Measurements from ENCODE around the gene NLRP1. TPM values are rescaled to one million over a fixed set of nuclear protein-coding genes. Genes with fewer than 3 reads are reported as not detected.

The NLRP1 gene
- total RNA-seq, result 100 to 1,000 TPM in 4 of 5 experiments, 10 to 100 TPM in 1; 86.6 to 360 (median 259) TPM
- polyA plus RNA-seq, result 10 to 100 TPM; 27.7 to 60.7 TPM
- total RNA-seq, result 551 reads per million, percentile 98 among the genes with 10 or more reads in this experiment

DNA sequence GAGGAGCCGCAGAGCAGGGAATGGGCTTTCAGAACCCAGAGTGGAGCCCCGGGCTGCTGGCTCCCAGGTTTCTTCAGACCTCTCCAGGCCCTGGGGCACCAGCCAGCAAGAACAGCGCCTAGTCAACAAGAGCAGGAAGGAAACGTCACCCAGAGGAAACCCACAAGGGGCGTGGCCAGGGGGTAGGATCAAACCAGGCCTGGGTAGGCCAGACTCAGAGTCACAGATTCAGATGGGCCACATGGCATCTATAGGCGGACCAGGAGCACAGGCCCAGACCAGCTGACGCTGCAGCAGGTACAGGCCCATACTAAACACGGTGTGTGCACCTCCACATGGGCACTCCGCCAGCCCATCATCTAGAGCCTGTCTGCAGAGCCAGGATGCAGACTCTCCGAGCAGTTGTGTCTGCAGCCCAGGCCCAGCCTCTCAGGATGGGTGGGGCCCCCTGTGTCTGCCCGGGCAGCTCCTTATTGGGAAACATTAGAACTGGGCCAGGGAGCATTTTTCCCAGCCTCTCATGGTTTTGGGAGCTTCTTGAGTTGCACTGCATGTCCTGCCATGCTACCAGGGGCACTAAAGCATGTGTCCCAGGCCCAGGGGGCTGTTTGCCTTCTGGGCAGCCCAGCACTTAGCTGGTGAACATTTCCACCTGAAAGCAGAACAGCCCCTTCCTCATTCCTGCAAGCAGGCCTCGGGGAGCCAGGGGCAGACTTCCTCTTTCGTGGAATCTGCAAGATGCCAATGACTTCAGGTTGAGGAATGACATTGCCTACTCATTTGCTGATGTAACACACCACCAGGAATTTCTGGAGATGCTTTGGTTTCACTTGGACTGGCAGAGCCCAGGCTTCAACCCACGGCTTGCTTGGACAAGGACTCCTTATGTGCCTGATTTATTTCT is at the start of gene NLRP1:
Gene NLRP1 (minus strand): TSS at position 127 of the 904 bp plus-strand sequence. CDS start 552 bp downstream, outside the sequence.
- peaks cover 44 to 67% of the 10 kb centered on the region in 2 donors for H3K4me1 ChIP-seq (ENCODE audit: control insufficient read depth in 2 of 2, insufficient read depth in 2 of 2, low read length in 2 of 2)
- H3K4me3 ChIP-seq (ENCODE audit: low read length), result peak within 1 kb of the TSS; percentile 97
- Mint-ChIP-seq H3K27me3 (peaks cover 0 to 12% (median 0%) of the 10 kb centered on the region in 5 donors), H3K4me1 (peaks cover 43 to 74% (median 63%) of the 10 kb centered on the region in 7 donors), H3K4me3 (peak within 1 kb of the TSS; percentile 94 to 100 (median 98)), H3K27ac (peak within 1 kb of the TSS; percentile 90 to 100 (median 99)), H3K9me3 (peaks cover 0 to 3% (median 0%) of the 10 kb centered on the region in 11 donors), H3K36me3 (peaks cover 4 to 34% (median 23%) of the 10 kb centered on the region in 5 donors)
- intact Hi-C loops (cut with micrococcal nuclease), result loop anchor here (1.0 to 10.0 kb wide), 8 partner anchors 82 to 1428 kb away; partner anchors contain the start of genes DERL2 (in 2 of the 2), MIS12 (in 2 of the 2), C17orf100 (in 1 of the 2) and KIAA0753 (in 1 of the 2)
- no peaks in the 10 kb centered on the region for H3K9me3 ChIP-seq (ENCODE audit: control insufficient read depth in 2 of 3, low read length in 3 of 3)
- POLR2A ChIA-PET, result interaction anchor here (0.7 to 2.0 kb wide), 11 partner anchors 12 to 1427 kb away, joined by 3 to 11 read pairs (median 4); partner anchors contain the start of genes DERL2, DHX33 and MIS12
- H3K27me3 ChIP-seq (ENCODE audit: control insufficient read depth in 2 of 2, insufficient read depth in 2 of 2, low read length in 2 of 2), result no peaks in the 10 kb centered on the region
- H3K27ac ChIP-seq (ENCODE audit: low read depth, low read length), result peak within 1 kb of the TSS; percentile 94
- H3K36me3 ChIP-seq (ENCODE audit: control insufficient read depth in 2 of 3, insufficient read depth in 3 of 3, low read length in 3 of 3), result peaks cover 0 to 27% (median 10%) of the 10 kb centered on the region in 3 experiments
- ATAC-seq, result peak; percentile 96
- DNase-seq, result peak; percentile 78 to 97 (median 95)
- CTCF ChIA-PET, result interaction anchor here (0.6 to 1.4 kb wide), 5 partner anchors 8 to 851 kb away, joined by 3 to 5 read pairs (median 3); partner anchors contain the start of gene AIPL1

GRCh38 chr17:5631958-5632590 is 47.8 kb upstream of the NLRP1 start:
- no peaks in the 10 kb centered on the region for H3K36me3 Mint-ChIP-seq
- no peak overlapping the region for H3K27ac ChIP-seq (ENCODE audit: low read depth, low read length)
- H3K9me3 Mint-ChIP-seq, result peaks cover 0 to 1% (median 0%) of the 10 kb centered on the region in 11 donors
- H3K27ac Mint-ChIP-seq, result no peak overlapping the region
- no peak overlapping the region for H3K4me3 Mint-ChIP-seq
- H3K4me3 ChIP-seq (ENCODE audit: low read length), result no peak overlapping the region
- intact Hi-C loops (cut with micrococcal nuclease), result no loop called here
- CTCF ChIA-PET, result no interaction called here
- H3K4me1 Mint-ChIP-seq, result peaks cover 0 to 2% (median 0%) of the 10 kb centered on the region in 7 donors
- no peaks in the 10 kb centered on the region for H3K4me1 ChIP-seq (ENCODE audit: control insufficient read depth in 2 of 2, insufficient read depth in 2 of 2, low read length in 2 of 2)
- DNase-seq (no peak), ATAC-seq (no peak)
- H3K27me3 ChIP-seq (ENCODE audit: control insufficient read depth in 2 of 2, insufficient read depth in 2 of 2, low read length in 2 of 2), result no peaks in the 10 kb centered on the region
- no peaks in the 10 kb centered on the region for H3K9me3 ChIP-seq (ENCODE audit: control insufficient read depth in 2 of 3, low read length in 3 of 3)
- H3K27me3 Mint-ChIP-seq, result peaks cover 10 to 38% (median 18%) of the 10 kb centered on the region in 5 donors
- no peaks in the 10 kb centered on the region for H3K36me3 ChIP-seq (ENCODE audit: control insufficient read depth in 2 of 3, insufficient read depth in 3 of 3, low read length in 3 of 3)
- POLR2A ChIA-PET, result no interaction called here

- no peaks in the 10 kb centered on the region for H3K4me1 ChIP-seq (ENCODE audit: control insufficient read depth in 2 of 2, insufficient read depth in 2 of 2, low read length in 2 of 2)
- Mint-ChIP-seq H3K9me3 (no peaks in the 10 kb centered on the region), H3K4me3 (no peak overlapping the region), H3K36me3 (no peaks in the 10 kb centered on the region), H3K27me3 (peaks cover 5 to 43% (median 26%) of the 10 kb centered on the region in 5 donors), H3K4me1 (peaks cover 0 to 2% (median 0%) of the 10 kb centered on the region in 7 donors), H3K27ac (no peak overlapping the region)
- H3K36me3 ChIP-seq (ENCODE audit: control insufficient read depth in 2 of 3, insufficient read depth in 3 of 3, low read length in 3 of 3), result no peaks in the 10 kb centered on the region
- no peak overlapping the region for H3K4me3 ChIP-seq (ENCODE audit: low read length)
- no peaks in the 10 kb centered on the region for H3K9me3 ChIP-seq (ENCODE audit: control insufficient read depth in 2 of 3, low read length in 3 of 3)
- ChIA-PET CTCF (no interaction called here), POLR2A (no interaction called here)
- H3K27me3 ChIP-seq (ENCODE audit: control insufficient read depth in 2 of 2, insufficient read depth in 2 of 2, low read length in 2 of 2), result no peaks in the 10 kb centered on the region
- ATAC-seq, result no peak
- intact Hi-C loops (cut with micrococcal nuclease), result no loop called here
- DNase-seq, result no peak
- H3K27ac ChIP-seq (ENCODE audit: low read depth, low read length), result no peak overlapping the region
Observed at GRCh38 chr17:5630434-5630833, 46.1 kb upstream of the NLRP1 start.

DNA sequence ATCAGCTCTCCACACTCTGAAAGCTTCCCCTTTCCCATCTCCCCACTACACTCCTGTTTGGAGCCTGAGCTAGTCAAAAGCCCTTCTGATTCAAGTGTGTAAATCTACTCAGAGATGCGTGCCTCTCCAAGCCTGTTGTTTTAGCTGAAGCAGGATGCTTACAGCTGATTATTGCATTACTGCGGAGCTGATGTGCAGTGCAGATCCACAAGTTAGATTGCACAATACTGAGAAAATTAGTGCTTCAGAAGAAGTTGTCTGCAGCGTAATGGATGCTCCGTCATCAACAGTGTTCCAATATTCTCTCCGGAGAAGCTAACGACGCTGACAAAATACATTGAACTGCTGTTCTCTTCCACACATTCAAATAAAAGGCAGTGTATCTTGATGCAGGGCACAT is 44.8 kb upstream of the NLRP1 start:
- Mint-ChIP-seq H3K4me3 (no peak overlapping the region), H3K9me3 (no peaks in the 10 kb centered on the region), H3K27me3 (peaks cover 5 to 43% (median 26%) of the 10 kb centered on the region in 5 donors), H3K27ac (no peak overlapping the region), H3K36me3 (no peaks in the 10 kb centered on the region), H3K4me1 (peaks cover 0 to 2% (median 0%) of the 10 kb centered on the region in 7 donors)
- H3K9me3 ChIP-seq (ENCODE audit: control insufficient read depth in 2 of 3, low read length in 3 of 3), result no peaks in the 10 kb centered on the region
- H3K27ac ChIP-seq (ENCODE audit: low read depth, low read length), result no peak overlapping the region
- intact Hi-C loops (cut with micrococcal nuclease), result no loop called here
- H3K36me3 ChIP-seq (ENCODE audit: control insufficient read depth in 2 of 3, insufficient read depth in 3 of 3, low read length in 3 of 3), result no peaks in the 10 kb centered on the region
- no peak overlapping the region for H3K4me3 ChIP-seq (ENCODE audit: low read length)
- POLR2A ChIA-PET, result no interaction called here
- H3K4me1 ChIP-seq (ENCODE audit: control insufficient read depth in 2 of 2, insufficient read depth in 2 of 2, low read length in 2 of 2), result no peaks in the 10 kb centered on the region
- H3K27me3 ChIP-seq (ENCODE audit: control insufficient read depth in 2 of 2, insufficient read depth in 2 of 2, low read length in 2 of 2), result no peaks in the 10 kb centered on the region
- ATAC-seq (no peak), DNase-seq (no peak)
- CTCF ChIA-PET, result no interaction called here

- H3K9me3 Mint-ChIP-seq, result no peaks in the 10 kb centered on the region
- intact Hi-C loops (cut with micrococcal nuclease), result no loop called here
- CTCF ChIA-PET, result interaction anchor here (0.5 kb wide), 1 partner anchor 38 kb away, joined by 3 read pairs; no protein-coding TSS in a partner anchor
Observed at GRCh38 chr17:5628262-5628661, 44.0 kb upstream of the NLRP1 start.

DNA sequence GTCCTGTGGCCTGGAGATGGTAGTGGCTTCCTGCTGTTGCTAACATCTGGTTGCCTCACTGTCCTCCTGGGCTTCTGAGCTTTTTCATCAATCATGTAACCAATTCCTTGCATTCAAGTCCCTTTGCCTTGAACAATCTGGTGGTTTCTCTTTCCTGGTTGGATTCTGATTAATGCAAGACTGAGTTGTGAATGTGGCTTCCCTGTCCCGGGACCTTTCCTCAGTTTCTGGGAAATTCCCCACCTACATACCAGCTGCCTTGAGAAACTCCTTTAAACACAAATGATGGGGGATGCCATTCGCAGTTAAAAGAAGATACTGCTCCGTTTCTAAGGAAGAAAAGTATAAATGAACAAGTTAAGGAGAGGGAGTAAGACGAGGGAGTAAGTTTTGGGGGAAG is 39.9 kb upstream of the NLRP1 start:
- POLR2A ChIA-PET, result no interaction called here
- Histone ChIP-seq H3K36me3 (ENCODE audit: control insufficient read depth in 2 of 3, insufficient read depth in 3 of 3, low read length in 3 of 3) (no peaks in the 10 kb centered on the region), H3K27me3 (ENCODE audit: control insufficient read depth in 2 of 2, insufficient read depth in 2 of 2, low read length in 2 of 2) (no peaks in the 10 kb centered on the region), H3K4me3 (ENCODE audit: low read length) (no peak overlapping the region), H3K27ac (ENCODE audit: low read depth, low read length) (no peak overlapping the region), H3K4me1 (ENCODE audit: control insufficient read depth in 2 of 2, insufficient read depth in 2 of 2, low read length in 2 of 2) (no peaks in the 10 kb centered on the region), H3K9me3 (ENCODE audit: control insufficient read depth in 2 of 3, low read length in 3 of 3) (no peaks in the 10 kb centered on the region)
- ATAC-seq, result no peak
- Mint-ChIP-seq H3K4me3 (no peak overlapping the region), H3K9me3 (no peaks in the 10 kb centered on the region), H3K4me1 (no peaks in the 10 kb centered on the region), H3K27ac (no peak overlapping the region), H3K27me3 (peaks cover 9 to 42% (median 30%) of the 10 kb centered on the region in 5 donors), H3K36me3 (no peaks in the 10 kb centered on the region)
- CTCF ChIA-PET, result no interaction called here
- no peak for DNase-seq
- intact Hi-C loops (cut with micrococcal nuclease), result no loop called here

More at GRCh38 chr17:5628262-5628661, 44.0 kb upstream of the NLRP1 start:
- POLR2A ChIA-PET, result no interaction called here
- peaks cover 0 to 2% (median 0%) of the 10 kb centered on the region in 7 donors for H3K4me1 Mint-ChIP-seq
- H3K36me3 ChIP-seq (ENCODE audit: control insufficient read depth in 2 of 3, insufficient read depth in 3 of 3, low read length in 3 of 3), result no peaks in the 10 kb centered on the region
- H3K27ac ChIP-seq (ENCODE audit: low read depth, low read length), result no peak overlapping the region
- ATAC-seq (no peak), DNase-seq (no peak)
- H3K9me3 ChIP-seq (ENCODE audit: control insufficient read depth in 2 of 3, low read length in 3 of 3), result no peaks in the 10 kb centered on the region
- H3K36me3 Mint-ChIP-seq, result no peaks in the 10 kb centered on the region
- H3K4me3 Mint-ChIP-seq, result no peak overlapping the region
- peaks cover 5 to 43% (median 26%) of the 10 kb centered on the region in 5 donors for H3K27me3 Mint-ChIP-seq
- no peaks in the 10 kb centered on the region for H3K27me3 ChIP-seq (ENCODE audit: control insufficient read depth in 2 of 2, insufficient read depth in 2 of 2, low read length in 2 of 2)
- H3K4me1 ChIP-seq (ENCODE audit: control insufficient read depth in 2 of 2, insufficient read depth in 2 of 2, low read length in 2 of 2), result no peaks in the 10 kb centered on the region
- no peak overlapping the region for H3K27ac Mint-ChIP-seq
- H3K4me3 ChIP-seq (ENCODE audit: low read length), result no peak overlapping the region
